GM23338 (cell line): Measurements from ENCODE around the gene GSTT4. TPM values are rescaled to one million over a fixed set of nuclear protein-coding genes. Genes with fewer than 3 reads are reported as not detected.

Experiments used
- ATAC-seq: fragments of 200-7000 bp; cut with Tn5 transposase; 3 replicates; pipeline ENCODE4 v1.9.1; 2020
- DNase-seq: peaks from one replicate; pipeline ENCODE4 v3.0.0-alpha.2; 2015; ENCODE audit warnings: low spot score
- H2AFZ ChIP-seq: fragments of 200-600 bp; sonication (generic); 2 replicates; pipeline ENCODE4 v1.8.0; 2016; ENCODE audit warnings: antibody characterized with exemption, mild to moderate bottlenecking, moderate library complexity
- H3F3A ChIP-seq: fragments of 200-600 bp; sonication (generic); replicated peaks from 2 replicates; pipeline ENCODE4 v1.8.0; 2017; ENCODE audit warnings: antibody characterized with exemption, mixed run types, low read depth
- H3K27ac ChIP-seq: fragments of 200-600 bp; sonication (generic); 2 replicates; pipeline ENCODE4 v1.6.1; 2016; ENCODE audit warnings: low read depth
- H3K27me3 ChIP-seq: fragments of 200-600 bp; sonication (generic); 2 replicates; pipeline ENCODE4 v1.8.0; 2016; ENCODE audit warnings: mild to moderate bottlenecking, mixed run types, moderate library complexity; ENCODE audit not compliant: insufficient read depth
- H3K36me3 ChIP-seq: fragments of 200-600 bp; sonication (generic); 2 replicates; pipeline ENCODE4 v1.8.0; 2016; ENCODE audit warnings: mild to moderate bottlenecking; ENCODE audit not compliant: insufficient read depth
- H3K4me1 ChIP-seq: fragments of 200-600 bp; sonication (generic); 2 replicates; pipeline ENCODE4 v1.8.0; 2016; ENCODE audit warnings: mild to moderate bottlenecking, moderate library complexity; ENCODE audit not compliant: insufficient read depth
- H3K4me2 ChIP-seq: fragments of 200-600 bp; sonication (generic); 2 replicates; pipeline ENCODE4 v1.7.1; 2017; ENCODE audit warnings: mixed run types
- H3K4me3 ChIP-seq: fragments of 200-600 bp; sonication (generic); 2 replicates; pipeline ENCODE4 v1.6.1; 2016; ENCODE audit warnings: mixed run types
- H3K79me2 ChIP-seq: fragments of 200-600 bp; sonication (generic); replicated peaks from 2 replicates; pipeline ENCODE4 v1.8.0; 2017; ENCODE audit warnings: mild to moderate bottlenecking; ENCODE audit not compliant: insufficient read depth
- H3K9me2 ChIP-seq: fragments of 200-600 bp; sonication (generic); 2 replicates; pipeline ENCODE4 v1.8.0; 2017; ENCODE audit not compliant: insufficient read depth
- H4K20me1 ChIP-seq: fragments of 200-600 bp; sonication (generic); replicated peaks from 2 replicates; pipeline ENCODE4 v1.8.0; 2017; ENCODE audit warnings: mild to moderate bottlenecking; ENCODE audit not compliant: insufficient read depth
- H3K27ac Mint-ChIP-seq: 2 replicates; pipeline ENCODE4 v1.8.0; 2020; ENCODE audit warnings: inconsistent platforms, mild to moderate bottlenecking, moderate library complexity, mixed read lengths
- H3K27me3 Mint-ChIP-seq: 3 replicates; pipeline ENCODE4 v1.8.0; 2022; ENCODE audit warnings: low read depth, mild to moderate bottlenecking, moderate library complexity, mixed read lengths, inconsistent platforms; ENCODE audit not compliant: insufficient read depth, poor library complexity
- H3K36me3 Mint-ChIP-seq: 3 replicates; pipeline ENCODE4 v1.8.0; 2021; ENCODE audit warnings: low read depth, mild to moderate bottlenecking, inconsistent platforms, moderate library complexity, mixed read lengths
- H3K4me1 Mint-ChIP-seq: 3 replicates; pipeline ENCODE4 v1.8.0; 2020; ENCODE audit warnings: mild to moderate bottlenecking, inconsistent platforms, mixed read lengths
- H3K4me3 Mint-ChIP-seq: 3 replicates; pipeline ENCODE4 v1.8.0; 2021; ENCODE audit warnings: moderate library complexity, mild to moderate bottlenecking, inconsistent platforms, mixed read lengths
- H3K9me3 Mint-ChIP-seq: 3 replicates; pipeline ENCODE4 v1.8.0; 2020; ENCODE audit warnings: moderate library complexity, mild to moderate bottlenecking, inconsistent platforms, mixed read lengths
- CREB1 ChIP-seq: fragments of 250-450 bp; sonication (Bioruptor Pico); IDR thresholded peaks from 2 replicates; pipeline ENCODE4 v1.5.0; 2020; ENCODE audit warnings: low read depth, mild to moderate bottlenecking, moderate library complexity
- EZH2 ChIP-seq: fragments of 200-600 bp; sonication (generic); IDR thresholded peaks from one replicate; pipeline ENCODE4 v1.8.0; 2017; ENCODE audit warnings: antibody characterized with exemption, mild to moderate bottlenecking, low read depth; ENCODE audit not compliant: unreplicated experiment
- EZH2phosphoT487 ChIP-seq: fragments of 200-600 bp; sonication (generic); IDR thresholded peaks from one replicate; pipeline ENCODE4 v1.8.1; 2018; ENCODE audit warnings: antibody characterized with exemption; ENCODE audit not compliant: unreplicated experiment
- JUNB ChIP-seq: IDR thresholded peaks from one replicate; pipeline ENCODE4 v1.6.1; 2016; ENCODE audit warnings: antibody characterized with exemption; ENCODE audit not compliant: unreplicated experiment
- NANOG ChIP-seq: IDR thresholded peaks from 2 replicates; pipeline ENCODE4 v1.6.1; 2016; ENCODE audit warnings: antibody characterized with exemption, borderline replicate concordance
- POLR2AphosphoS5 ChIP-seq: IDR thresholded peaks from 2 replicates; pipeline ENCODE4 v1.6.1; 2016; ENCODE audit warnings: antibody characterized with exemption, low read depth
- STAT1 ChIP-seq: IDR thresholded peaks from one replicate; pipeline ENCODE4 v1.6.1; 2016; ENCODE audit warnings: antibody characterized with exemption; ENCODE audit not compliant: unreplicated experiment
- ZNF114 ChIP-seq: fragments of 250-450 bp; sonication (Bioruptor Pico); IDR thresholded peaks from 2 replicates; pipeline ENCODE4 v1.5.0; 2020; ENCODE audit warnings: mild to moderate bottlenecking, moderate library complexity
- ZNF331 ChIP-seq: fragments of 250-450 bp; sonication (Bioruptor Pico); IDR thresholded peaks from 2 replicates; pipeline ENCODE4 v1.5.0; 2020; ENCODE audit warnings: low read depth, mild to moderate bottlenecking, moderate library complexity
- polyA plus RNA-seq: library from polyadenylated mRNA; unstranded; fragments of >200 nt; fragmentation: Nextera tagmentation; extraction: Ambion mirVana; gene quantifications from 2 replicates; pipeline ENCODE4 v1.2.1, GENCODE V29; 2016
- total RNA-seq: library from RNA; depleted of rRNA; stranded (reverse); fragments of >200 nt; shearing (Covaris generic); gene quantifications from 2 replicates; pipeline ENCODE4 v1.2.3, GENCODE V29; 2014
- TF ChIP-seq, protein P1 (sequence below): IDR thresholded peaks from one replicate; pipeline ENCODE4 v1.6.1; 2018; ENCODE audit warnings: antibody characterized with exemption; ENCODE audit not compliant: unreplicated experiment
- TF ChIP-seq, protein P2 (sequence below), 2 experiments: fragments of 200-600 bp in 1 of 2; sonication (generic) in 1 of 2; conservative IDR thresholded peaks; 2 replicates each; pipeline versions ENCODE4 v1.5.1 to v1.6.1; 2016 to 2017; ENCODE audit warnings: antibody characterized with exemption in 2 of 2, low read depth in 2 of 2, mild to moderate bottlenecking in 2 of 2, moderate library complexity in 1 of 2
- TF ChIP-seq, protein P3 (sequence below): fragments of 250-450 bp; sonication (Bioruptor Pico); IDR thresholded peaks from 2 replicates; pipeline ENCODE4 v1.5.0; 2020; ENCODE audit warnings: mild to moderate bottlenecking, moderate library complexity
- TF ChIP-seq, protein P4 (sequence below): IDR thresholded peaks from 2 replicates; pipeline ENCODE4 v1.6.1; 2016; ENCODE audit warnings: antibody characterized with exemption

GSTT4 gene
- total and polyA plus RNA-seq, 2 experiments from 2014 or later, result not detected

DNA sequence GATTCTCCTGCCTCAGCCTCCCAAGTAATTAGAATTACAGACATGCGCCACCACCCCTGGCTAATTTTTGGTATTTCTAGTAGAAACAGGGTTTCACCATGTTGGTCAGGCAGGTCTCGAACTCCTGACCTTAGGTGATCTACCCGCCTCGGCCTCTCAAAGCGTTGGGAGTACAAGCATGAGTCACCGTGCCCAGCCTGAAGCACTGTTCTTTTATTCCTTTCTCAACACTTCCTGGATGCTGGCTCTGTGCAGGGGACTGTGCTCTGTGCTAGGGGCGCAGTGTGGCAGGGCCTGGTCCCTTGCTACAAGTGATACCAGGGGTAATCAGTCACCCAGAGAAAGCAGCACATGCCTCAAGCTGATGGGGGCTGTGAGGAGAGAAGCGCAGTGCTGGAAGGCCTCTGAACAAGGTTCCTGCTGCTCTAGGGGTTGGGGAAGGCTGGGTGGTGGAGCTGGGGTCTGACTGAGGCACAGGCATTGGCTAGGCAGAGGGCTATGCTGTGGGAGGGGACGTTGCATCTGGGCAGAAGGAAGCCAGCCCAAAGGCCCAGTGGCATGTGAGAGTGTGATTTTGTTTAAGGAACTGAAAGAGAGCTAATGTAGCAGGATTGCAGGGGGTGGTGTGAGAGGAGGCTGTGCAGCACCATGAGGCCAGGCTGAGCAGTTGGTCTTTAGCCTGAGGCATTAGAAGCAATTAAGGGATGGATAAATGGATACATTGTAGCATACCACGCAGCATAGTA is 48.4 kb upstream of the GSTT4 start:
- no peaks in the 10 kb centered on the region for H3K27me3 ChIP-seq
- Mint-ChIP-seq H3K36me3 (peaks cover 50% of the 10 kb centered on the region), H3K4me3 (no peak overlapping the region), H3K27me3 (no peaks in the 10 kb centered on the region), H3K4me1 (no peaks in the 10 kb centered on the region), H3K27ac (no peak overlapping the region; the same call in 1 of the 2 replicates), H3K9me3 (no peaks in the 10 kb centered on the region)
- H3K79me2 ChIP-seq, result no peaks in the 10 kb centered on the region
- TF ChIP-seq, protein P1, sequence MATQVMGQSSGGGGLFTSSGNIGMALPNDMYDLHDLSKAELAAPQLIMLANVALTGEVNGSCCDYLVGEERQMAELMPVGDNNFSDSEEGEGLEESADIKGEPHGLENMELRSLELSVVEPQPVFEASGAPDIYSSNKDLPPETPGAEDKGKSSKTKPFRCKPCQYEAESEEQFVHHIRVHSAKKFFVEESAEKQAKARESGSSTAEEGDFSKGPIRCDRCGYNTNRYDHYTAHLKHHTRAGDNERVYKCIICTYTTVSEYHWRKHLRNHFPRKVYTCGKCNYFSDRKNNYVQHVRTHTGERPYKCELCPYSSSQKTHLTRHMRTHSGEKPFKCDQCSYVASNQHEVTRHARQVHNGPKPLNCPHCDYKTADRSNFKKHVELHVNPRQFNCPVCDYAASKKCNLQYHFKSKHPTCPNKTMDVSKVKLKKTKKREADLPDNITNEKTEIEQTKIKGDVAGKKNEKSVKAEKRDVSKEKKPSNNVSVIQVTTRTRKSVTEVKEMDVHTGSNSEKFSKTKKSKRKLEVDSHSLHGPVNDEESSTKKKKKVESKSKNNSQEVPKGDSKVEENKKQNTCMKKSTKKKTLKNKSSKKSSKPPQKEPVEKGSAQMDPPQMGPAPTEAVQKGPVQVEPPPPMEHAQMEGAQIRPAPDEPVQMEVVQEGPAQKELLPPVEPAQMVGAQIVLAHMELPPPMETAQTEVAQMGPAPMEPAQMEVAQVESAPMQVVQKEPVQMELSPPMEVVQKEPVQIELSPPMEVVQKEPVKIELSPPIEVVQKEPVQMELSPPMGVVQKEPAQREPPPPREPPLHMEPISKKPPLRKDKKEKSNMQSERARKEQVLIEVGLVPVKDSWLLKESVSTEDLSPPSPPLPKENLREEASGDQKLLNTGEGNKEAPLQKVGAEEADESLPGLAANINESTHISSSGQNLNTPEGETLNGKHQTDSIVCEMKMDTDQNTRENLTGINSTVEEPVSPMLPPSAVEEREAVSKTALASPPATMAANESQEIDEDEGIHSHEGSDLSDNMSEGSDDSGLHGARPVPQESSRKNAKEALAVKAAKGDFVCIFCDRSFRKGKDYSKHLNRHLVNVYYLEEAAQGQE, result no peak
- TF ChIP-seq, protein P2, sequence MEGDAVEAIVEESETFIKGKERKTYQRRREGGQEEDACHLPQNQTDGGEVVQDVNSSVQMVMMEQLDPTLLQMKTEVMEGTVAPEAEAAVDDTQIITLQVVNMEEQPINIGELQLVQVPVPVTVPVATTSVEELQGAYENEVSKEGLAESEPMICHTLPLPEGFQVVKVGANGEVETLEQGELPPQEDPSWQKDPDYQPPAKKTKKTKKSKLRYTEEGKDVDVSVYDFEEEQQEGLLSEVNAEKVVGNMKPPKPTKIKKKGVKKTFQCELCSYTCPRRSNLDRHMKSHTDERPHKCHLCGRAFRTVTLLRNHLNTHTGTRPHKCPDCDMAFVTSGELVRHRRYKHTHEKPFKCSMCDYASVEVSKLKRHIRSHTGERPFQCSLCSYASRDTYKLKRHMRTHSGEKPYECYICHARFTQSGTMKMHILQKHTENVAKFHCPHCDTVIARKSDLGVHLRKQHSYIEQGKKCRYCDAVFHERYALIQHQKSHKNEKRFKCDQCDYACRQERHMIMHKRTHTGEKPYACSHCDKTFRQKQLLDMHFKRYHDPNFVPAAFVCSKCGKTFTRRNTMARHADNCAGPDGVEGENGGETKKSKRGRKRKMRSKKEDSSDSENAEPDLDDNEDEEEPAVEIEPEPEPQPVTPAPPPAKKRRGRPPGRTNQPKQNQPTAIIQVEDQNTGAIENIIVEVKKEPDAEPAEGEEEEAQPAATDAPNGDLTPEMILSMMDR (conservative IDR thresholded peaks at IDR 0.05; ENCODE audit: low read depth in 2 of 2), result no peak
- TF ChIP-seq, protein P3, sequence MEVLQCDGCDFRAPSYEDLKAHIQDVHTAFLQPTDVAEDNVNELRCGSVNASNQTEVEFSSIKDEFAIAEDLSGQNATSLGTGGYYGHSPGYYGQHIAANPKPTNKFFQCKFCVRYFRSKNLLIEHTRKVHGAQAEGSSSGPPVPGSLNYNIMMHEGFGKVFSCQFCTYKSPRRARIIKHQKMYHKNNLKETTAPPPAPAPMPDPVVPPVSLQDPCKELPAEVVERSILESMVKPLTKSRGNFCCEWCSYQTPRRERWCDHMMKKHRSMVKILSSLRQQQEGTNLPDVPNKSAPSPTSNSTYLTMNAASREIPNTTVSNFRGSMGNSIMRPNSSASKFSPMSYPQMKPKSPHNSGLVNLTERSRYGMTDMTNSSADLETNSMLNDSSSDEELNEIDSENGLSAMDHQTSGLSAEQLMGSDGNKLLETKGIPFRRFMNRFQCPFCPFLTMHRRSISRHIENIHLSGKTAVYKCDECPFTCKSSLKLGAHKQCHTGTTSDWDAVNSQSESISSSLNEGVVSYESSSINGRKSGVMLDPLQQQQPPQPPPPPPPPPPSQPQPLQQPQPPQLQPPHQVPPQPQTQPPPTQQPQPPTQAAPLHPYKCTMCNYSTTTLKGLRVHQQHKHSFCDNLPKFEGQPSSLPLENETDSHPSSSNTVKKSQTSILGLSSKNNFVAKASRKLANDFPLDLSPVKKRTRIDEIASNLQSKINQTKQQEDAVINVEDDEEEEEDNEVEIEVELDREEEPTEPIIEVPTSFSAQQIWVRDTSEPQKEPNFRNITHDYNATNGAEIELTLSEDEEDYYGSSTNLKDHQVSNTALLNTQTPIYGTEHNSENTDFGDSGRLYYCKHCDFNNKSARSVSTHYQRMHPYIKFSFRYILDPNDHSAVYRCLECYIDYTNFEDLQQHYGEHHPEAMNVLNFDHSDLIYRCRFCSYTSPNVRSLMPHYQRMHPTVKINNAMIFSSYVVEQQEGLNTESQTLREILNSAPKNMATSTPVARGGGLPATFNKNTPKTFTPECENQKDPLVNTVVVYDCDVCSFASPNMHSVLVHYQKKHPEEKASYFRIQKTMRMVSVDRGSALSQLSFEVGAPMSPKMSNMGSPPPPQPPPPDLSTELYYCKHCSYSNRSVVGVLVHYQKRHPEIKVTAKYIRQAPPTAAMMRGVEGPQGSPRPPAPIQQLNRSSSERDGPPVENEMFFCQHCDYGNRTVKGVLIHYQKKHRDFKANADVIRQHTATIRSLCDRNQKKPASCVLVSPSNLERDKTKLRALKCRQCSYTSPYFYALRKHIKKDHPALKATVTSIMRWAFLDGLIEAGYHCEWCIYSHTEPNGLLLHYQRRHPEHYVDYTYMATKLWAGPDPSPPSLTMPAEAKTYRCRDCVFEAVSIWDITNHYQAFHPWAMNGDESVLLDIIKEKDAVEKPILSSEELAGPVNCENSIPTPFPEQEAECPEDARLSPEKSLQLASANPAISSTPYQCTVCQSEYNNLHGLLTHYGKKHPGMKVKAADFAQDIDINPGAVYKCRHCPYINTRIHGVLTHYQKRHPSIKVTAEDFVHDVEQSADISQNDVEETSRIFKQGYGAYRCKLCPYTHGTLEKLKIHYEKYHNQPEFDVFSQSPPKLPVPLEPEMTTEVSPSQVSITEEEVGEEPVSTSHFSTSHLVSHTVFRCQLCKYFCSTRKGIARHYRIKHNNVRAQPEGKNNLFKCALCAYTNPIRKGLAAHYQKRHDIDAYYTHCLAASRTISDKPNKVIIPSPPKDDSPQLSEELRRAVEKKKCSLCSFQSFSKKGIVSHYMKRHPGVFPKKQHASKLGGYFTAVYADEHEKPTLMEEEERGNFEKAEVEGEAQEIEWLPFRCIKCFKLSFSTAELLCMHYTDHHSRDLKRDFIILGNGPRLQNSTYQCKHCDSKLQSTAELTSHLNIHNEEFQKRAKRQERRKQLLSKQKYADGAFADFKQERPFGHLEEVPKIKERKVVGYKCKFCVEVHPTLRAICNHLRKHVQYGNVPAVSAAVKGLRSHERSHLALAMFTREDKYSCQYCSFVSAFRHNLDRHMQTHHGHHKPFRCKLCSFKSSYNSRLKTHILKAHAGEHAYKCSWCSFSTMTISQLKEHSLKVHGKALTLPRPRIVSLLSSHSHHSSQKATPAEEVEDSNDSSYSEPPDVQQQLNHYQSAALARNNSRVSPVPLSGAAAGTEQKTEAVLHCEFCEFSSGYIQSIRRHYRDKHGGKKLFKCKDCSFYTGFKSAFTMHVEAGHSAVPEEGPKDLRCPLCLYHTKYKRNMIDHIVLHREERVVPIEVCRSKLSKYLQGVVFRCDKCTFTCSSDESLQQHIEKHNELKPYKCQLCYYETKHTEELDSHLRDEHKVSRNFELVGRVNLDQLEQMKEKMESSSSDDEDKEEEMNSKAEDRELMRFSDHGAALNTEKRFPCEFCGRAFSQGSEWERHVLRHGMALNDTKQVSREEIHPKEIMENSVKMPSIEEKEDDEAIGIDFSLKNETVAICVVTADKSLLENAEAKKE (CRISPR knock-in tag), result no peak
- no peak for TF ChIP-seq ZNF331 (CRISPR knock-in tag)
- TF ChIP-seq STAT1, result no peak
- TF ChIP-seq, protein P4, sequence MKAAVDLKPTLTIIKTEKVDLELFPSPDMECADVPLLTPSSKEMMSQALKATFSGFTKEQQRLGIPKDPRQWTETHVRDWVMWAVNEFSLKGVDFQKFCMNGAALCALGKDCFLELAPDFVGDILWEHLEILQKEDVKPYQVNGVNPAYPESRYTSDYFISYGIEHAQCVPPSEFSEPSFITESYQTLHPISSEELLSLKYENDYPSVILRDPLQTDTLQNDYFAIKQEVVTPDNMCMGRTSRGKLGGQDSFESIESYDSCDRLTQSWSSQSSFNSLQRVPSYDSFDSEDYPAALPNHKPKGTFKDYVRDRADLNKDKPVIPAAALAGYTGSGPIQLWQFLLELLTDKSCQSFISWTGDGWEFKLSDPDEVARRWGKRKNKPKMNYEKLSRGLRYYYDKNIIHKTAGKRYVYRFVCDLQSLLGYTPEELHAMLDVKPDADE, result no peak
- no peak for TF ChIP-seq EZH2
- TF ChIP-seq ZNF114 (CRISPR knock-in tag), result no peak
- TF ChIP-seq POLR2AphosphoS5, result no peak
- no peak for TF ChIP-seq CREB1
- no peak for TF ChIP-seq JUNB
- TF ChIP-seq NANOG, result no peak
- TF ChIP-seq EZH2phosphoT487, result no peak
- no peak for DNase-seq
- H3K4me3 ChIP-seq, result no peak overlapping the region
- H3K4me1 ChIP-seq, result no peaks in the 10 kb centered on the region
- peaks cover 10% of the 10 kb centered on the region for H4K20me1 ChIP-seq
- H3K9me2 ChIP-seq, result no peaks in the 10 kb centered on the region
- peaks cover 21% of the 10 kb centered on the region for H3K36me3 ChIP-seq
- no peak overlapping the region for H3K27ac ChIP-seq
- no peak overlapping the region for H2AFZ ChIP-seq
- no peak overlapping the region for H3K4me2 ChIP-seq
- H3F3A ChIP-seq, result no peaks in the 10 kb centered on the region
- ATAC-seq, result no peak
